Fibroblast of skin of scalp (primary cell): ENCODE data around the gene GNL1.
"Not testable (repeated sequence)": the region's sequence is repeated elsewhere in the genome, so short reads cannot be mapped to it uniquely, and the experiment has no call there.

Source experiments
- DNase-seq: peaks from one replicate; pipeline ENCODE4 v3.0.0-alpha.2; 2013

GNL1 gene

DNA sequence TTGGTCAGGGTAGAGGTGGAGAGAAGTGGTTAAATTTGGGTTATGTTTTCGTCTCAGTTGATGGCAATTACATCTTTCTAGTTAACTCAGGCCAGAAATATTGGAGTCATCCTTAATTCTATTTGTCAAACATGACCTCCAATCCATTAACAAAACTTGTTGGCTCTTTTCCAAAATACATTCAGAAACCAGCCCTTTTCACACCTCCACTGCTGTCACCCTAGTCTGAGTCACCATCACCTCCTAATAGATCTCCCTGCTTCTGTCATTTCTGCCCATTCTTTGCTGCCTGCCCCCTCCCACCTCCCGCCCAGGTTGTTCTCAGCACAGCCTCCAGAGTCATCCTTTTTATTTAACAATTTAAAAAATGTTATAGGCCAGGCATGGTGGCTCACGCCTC, 12.0 kb upstream of the GNL1 start:
- DNase-seq = no peak

DNA sequence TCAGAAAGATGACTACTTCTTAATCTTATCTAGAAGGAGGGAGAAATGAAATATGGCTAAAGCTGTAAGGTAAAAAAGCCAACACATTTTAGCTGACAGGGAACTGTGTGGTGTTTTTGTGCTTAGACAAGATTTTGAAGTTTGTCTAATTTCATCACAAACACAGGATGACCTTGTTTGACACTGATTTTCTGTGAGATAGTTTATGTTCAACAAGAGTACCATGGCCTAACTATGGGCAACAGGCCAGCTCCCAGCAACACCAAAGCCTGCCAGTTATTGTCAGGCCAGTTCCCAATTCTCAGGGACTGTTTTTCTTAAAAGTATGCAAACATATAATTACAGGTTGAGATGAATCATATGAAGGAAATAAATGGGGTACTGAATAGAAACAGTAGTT, 9.5 kb upstream of the GNL1 start:
- no peak for DNase-seq

DNA sequence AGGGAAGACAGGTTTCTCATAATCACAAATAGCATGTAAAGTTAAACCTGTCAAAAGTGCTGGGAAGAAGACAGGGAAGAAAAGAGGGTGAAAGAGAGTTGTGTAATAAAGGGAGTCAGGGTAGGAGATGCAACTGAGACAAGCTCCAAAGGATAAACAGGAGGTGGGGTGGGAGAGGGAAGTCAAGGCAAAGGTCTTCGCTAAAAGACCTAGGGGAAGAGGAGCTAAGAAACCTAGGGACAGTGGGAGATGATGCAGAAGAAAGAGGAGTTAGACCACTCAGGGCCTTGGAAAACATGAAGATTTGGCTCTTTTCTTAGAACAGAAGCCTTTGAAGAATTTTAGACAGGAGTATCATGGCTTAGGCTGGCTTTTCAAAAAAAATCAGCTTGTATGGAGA, 7.8 kb upstream of the GNL1 start:
- DNase-seq = no peak

DNA sequence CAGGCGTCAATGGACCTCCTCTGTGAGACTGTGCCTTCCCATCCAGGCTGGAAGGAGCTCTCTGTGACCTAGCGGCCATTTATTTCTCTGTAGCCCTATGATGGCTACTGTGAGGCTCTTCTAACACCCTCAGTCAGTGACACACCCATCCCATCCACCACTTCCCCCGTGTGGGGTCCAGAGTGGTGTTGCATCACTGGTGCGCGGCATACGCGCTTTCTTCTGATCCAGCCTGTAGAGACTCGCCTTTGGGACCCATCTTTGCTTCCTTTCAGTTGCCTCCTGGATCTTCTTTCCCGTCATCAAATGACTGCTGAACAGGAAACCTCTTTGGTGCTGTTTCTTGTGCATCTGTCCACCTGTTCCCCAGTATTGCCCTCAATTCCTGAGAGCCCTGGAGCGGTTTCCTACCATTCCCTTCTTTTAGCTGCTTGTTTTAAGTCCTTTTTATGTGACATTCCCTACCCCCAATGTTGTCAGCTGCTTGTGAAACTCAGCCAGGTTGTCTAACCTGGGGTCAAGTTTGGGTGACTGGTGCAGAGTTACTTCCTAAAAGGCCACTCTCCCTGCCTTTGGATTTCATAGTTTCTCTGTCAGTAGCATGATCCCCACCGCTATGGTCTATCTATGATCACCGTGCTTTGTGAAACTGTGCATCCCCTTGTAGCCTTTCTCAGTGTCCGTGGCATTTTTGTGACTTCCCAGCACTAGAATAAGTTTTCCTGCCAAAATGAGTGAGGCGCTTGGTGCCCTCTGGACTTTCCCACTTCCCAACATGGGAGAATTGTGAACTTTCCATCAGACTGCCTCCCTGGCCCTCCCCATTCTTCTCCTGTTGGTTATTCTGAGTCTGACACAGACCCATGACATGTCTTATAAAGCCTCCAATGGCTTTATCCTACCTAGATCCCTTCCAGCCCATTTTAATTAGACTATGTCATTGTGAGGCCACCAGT, 6.5 kb upstream of the GNL1 start:
- DNase-seq = no peak

DNA sequence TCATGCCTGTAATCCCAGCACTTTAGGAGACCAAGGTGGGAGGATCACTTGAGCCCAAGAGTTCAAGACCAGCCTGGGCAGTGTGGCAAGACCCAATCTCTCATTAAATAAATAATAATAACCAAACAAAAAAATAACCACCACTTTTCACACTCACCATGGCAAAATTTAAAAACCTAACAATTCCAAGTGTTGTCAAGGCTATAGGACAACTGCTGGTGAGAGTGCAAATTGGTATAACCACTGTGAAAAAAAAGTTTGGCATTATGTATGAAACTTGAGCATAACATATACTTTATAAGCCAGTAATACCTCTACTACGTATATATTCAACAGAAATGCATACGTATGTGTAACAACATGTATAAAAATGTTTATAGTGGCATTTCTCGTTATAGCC, 4.6 kb upstream of the GNL1 start:
- DNase-seq = no peak

DNA sequence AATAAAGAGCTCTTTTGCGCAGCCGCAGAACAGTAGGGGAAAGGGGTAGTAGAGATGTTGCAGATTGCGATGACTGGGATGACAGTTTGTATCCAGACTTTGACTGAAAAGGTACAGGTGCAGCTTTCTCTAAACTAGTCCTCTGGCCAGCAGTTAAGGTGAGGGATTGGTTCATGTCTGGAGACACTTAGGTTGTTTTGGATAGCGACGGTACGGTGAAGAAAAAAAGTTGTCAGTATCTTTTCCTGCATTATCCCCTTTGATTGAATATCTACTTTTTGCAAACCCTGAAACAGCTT, 1.3 kb upstream of the GNL1 start:
- no peak for DNase-seq

GRCh38 chr6:30556906-30557682, 805 bp upstream of the GNL1 start, which contains the start of gene PRR3:
PRR3 (plus strand) TSS chr6:30557295; CDS start chr6:30557345, 50 bp downstream.
- peak; percentile 91 for DNase-seq

GRCh38 chr6:30555816-30556065, 548 bp downstream of the GNL1 start:
- DNase-seq = no peak

DNA sequence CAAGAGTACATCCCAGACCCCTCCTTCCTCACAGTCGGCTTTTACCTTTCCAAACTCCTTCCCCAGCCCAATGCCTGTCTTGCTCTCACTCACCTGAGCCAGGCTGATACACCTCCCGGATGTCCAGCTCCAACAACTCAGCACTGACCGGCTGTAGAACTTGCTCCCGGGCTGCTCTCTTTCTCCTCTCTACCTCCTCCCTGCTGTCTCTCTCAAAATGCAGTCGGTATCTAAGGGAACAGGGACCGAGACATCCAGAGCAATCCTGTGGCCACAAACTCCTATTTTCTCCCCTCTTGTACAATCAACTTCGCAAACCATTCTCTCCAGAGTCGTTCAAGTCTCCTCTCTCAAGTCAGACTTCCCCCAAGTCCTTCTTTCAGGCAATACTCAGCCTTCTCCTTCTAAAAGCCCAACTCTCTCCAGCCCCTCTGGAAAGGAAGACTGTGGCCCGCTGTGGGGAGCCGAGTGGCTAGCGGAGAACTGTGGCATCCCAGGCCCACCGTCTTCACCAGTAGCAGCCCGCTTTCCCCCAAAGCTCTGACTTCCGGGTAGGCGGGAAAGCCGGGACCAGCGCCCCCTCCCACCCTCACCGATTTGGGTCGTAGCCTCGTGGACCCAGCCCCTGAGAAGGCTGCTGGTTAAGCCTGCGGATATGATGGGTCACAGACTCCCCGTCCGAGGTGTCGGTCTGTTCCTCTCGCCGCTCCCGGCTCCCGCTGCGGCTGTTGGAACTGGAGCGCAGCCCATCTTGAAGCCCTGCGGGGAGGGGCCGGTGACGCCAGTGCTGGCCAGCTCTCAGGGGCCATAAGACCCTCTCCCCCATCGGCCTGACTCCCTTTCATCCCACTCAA, 1.1 kb downstream of the GNL1 start:
- DNase-seq = peak; percentile 39

DNA sequence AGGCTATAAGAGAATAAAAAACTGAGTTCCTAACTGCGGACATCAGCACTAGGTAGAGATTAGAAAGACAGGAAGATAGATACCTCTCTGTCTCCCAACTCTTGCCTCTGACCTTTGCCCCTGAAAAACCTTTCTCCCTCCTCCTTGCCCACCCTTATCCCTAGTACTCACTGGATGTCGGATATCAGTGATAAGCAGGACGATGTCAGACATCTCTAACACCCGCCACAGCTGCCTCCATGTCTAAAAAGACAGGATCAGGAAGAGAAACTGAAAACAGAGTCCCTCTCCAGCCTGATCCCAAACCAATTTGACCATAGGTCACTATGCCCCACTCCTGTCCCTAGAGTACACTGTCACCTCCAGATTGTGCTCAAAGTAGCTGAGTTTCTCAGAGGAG, 1.9 kb downstream of the GNL1 start:
- DNase-seq = no peak

- DNase-seq = no peak
These were observed 7.9 kb downstream of the GNL1 start for GRCh38 chr6:30548375-30548774.

DNA sequence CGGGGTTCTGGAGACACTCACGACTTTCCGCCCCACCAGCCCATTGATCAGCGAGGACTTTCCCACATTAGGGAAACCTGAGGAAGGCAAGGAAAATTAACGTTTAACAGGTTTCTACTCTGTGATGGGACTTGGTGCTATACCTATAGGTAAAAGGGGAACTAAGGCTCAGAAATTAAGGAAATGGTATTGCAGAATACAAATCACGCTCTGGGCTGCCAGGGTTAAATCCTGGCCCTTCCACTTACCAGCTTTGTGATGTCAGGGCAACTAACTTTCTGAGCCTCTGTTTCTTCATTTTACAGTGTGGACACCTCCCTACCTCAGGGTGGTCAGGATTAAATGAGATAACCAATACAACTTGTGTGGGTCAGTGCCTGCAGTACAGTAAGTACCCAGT, 8.8 kb downstream of the GNL1 start:
- DNase-seq = no peak

DNA sequence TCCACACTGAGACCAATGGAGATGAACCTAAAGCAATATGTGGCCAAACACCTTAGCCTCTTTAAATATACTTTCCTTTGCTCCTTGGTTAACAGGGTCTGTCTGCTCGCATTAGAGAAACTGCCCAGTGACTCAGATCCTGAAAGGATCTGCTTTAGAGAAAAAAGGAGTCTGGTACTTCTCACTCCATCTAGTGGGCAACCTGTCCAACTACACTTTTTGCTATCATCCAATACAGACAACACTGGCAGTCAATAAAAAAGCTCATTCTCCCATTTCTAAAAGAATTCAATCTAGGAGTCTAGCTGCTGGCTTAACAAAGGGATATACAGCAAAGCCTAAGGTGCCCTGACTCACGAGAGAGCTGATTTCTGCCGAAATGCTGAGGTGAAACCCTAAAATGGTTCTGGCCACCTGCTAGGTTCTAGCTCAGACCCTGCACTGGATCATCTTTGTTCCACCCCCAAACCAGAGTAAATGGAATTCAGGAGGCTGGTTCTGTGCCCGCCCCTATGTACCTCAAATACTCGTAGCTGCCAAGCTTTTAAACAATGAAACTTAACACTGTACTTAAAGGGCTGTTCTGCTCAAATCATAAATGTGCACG, 11.5 kb downstream of the GNL1 start:
- peak; percentile 70 for DNase-seq

- DNase-seq = no peak
These were observed 12.5 kb downstream of the GNL1 start for GRCh38 chr6:30543821-30544220.

DNA sequence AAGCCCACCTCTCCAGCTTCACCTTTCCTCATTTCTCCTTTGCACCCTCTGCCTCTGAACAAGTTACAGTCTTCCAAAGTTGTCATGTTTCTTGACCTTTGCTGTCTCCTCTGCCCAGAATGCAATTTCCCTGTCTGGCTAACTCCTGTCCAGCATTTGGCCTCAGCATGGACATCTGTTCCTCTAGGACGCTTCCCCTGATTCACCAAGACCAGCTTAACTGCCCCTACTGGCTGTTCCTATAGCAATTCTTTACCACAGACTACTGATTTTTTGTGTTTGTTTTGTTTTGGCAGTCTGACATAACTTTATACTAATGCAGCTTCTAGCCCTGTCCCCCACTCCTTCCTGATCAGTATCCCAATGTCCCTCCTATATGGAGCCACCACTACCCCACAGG, 13.4 kb downstream of the GNL1 start:
- no peak for DNase-seq

DNA sequence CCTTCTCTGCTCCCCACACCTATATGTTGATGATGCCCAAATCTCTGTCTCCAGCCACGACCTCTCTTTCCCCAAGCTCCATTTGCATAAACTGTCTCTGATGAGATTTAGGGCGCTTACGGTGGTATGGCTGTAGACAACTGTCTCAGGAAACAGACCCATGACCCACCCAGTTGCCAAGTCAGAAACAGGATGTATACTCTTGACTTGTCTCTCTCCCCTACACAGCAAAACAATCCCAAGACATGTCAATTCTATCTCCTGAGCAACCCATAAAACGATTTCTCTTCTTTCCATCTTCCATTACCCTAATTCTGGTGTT, 13.9 kb downstream of the GNL1 start:
- DNase-seq = no peak

- DNase-seq = peak; percentile 76
These were observed 14.5 kb downstream of the GNL1 start for GRCh38 chr6:30541515-30542403.

GRCh38 chr6:30537931-30538330, 18.4 kb downstream of the GNL1 start:
- no peak for DNase-seq

GRCh38 chr6:30533460-30534294, 22.6 kb downstream of the GNL1 start:
- DNase-seq = no peak

GRCh38 chr6:30530014-30530413, 26.3 kb downstream of the GNL1 start:
- no peak for DNase-seq

DNA sequence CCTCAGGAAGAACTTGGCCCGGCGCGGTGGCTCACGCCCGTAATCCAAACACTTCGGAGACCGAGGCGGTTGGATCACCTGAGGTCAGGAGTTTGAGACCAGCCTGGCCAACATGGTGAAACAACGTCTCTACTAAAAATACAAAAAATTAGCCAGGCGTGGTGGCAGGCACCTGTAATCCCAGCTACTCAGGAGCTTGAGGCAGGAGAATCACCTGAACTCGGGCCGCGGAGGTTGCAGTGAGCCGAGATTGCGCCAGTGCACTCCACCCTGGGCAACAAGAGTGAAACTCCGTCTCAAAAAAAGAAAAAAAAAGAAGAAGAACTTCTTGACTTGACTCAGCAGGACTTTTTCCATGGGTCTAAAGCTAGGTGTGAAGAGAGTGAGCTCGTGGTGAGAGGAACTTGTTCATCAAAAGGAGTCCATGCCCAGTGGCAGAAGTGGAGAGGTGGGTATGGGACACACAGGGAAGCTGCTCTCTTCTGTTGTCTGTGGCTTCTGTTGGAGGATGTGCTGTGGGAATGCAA, 26.9 kb downstream of the GNL1 start:
- not testable (repeated sequence) for DNase-seq
